ENCODE results near the gene CCNG1.

- TF ChIP-seq POLR2AphosphoS5 (IDR thresholded peaks at IDR 0.05; ENCODE audit: low read depth, low read length) (no peak), TCF7L2 (IDR thresholded peaks at IDR 0.05; ENCODE audit: low read depth, low read length) (no peak), REST (IDR thresholded peaks at IDR 0.05; ENCODE audit: insufficient read depth in 1 of 2, low read depth in 2 of 2, low read length in 1 of 2) (no peak), CTCF (IDR thresholded peaks at IDR 0.05) (peak; percentile 45)
These were observed 51.8 kb downstream of the CCNG1 start for GRCh38 chr5:163489055-163489744.

All from Panc1 (cell line).